Kidney (tissue), 14 donors: Measurements from ENCODE around the gene ALOX5AP. TPM values are rescaled to one million over a fixed set of nuclear protein-coding genes. Genes with fewer than 3 reads are reported as not detected.
A peak's percentile ranks its signal among the peaks of the same experiment; 100 is the strongest.

Source experiments
- DNase-seq, 5 donors: peaks; one replicate each; pipeline ENCODE4 v3.0.0-alpha.2; 2013 to 2020
- FAIRE-seq: peaks from 2 replicates; lab custom pipeline; 2012; peaks lifted over from hg19 to GRCh38; lab: Jason Lieb, UNC
- H3K27ac ChIP-seq, 2 donors: one replicate each; pipeline ENCODE4 v1.7.0; 2013; ENCODE audit warnings: low read depth in 2 of 2, low read length in 2 of 2, inconsistent platforms in 1 of 2
- H3K27me3 ChIP-seq: one replicate; pipeline ENCODE4 v1.7.1; 2013; ENCODE audit warnings: low read length, inconsistent platforms; ENCODE audit not compliant: control insufficient read depth, insufficient read depth
- H3K36me3 ChIP-seq, 3 donors: one replicate each; pipeline versions ENCODE4 v1.7.0 to v1.7.1; 2013; ENCODE audit warnings: low read length in 3 of 3, control low read depth in 1 of 3, inconsistent platforms in 1 of 3; ENCODE audit not compliant: insufficient read depth in 3 of 3, control insufficient read depth in 2 of 3
- H3K4me1 ChIP-seq, 3 donors: one replicate each; pipeline versions ENCODE4 v1.7.0 to v1.7.1; 2013; ENCODE audit warnings: low read length in 3 of 3, inconsistent platforms in 1 of 3, low read depth in 1 of 3; ENCODE audit not compliant: control insufficient read depth in 2 of 3, insufficient read depth in 2 of 3
- H3K4me3 ChIP-seq, 3 donors: one replicate each; pipeline versions ENCODE4 v1.7.0 to v1.8.1; 2013; ENCODE audit warnings: low read length in 3 of 3, control low read depth in 1 of 3, inconsistent platforms in 1 of 3
- H3K9ac ChIP-seq, 3 donors: one replicate each; pipeline versions ENCODE4 v1.7.0 to v1.7.1; 2013; ENCODE audit warnings: low read length in 3 of 3, control low read depth in 1 of 3, inconsistent platforms in 1 of 3
- H3K9me3 ChIP-seq, 3 donors: one replicate each; pipeline versions ENCODE4 v1.7.0 to v1.7.1; 2013; ENCODE audit warnings: low read length in 3 of 3, control low read depth in 1 of 3, inconsistent platforms in 1 of 3; ENCODE audit not compliant: control insufficient read depth in 2 of 3, insufficient read depth in 1 of 3
- CTCF ChIP-seq: IDR thresholded peaks from 3 replicates; pipeline ENCODE4 v1.5.1; 2012; ENCODE audit warnings: mild to moderate bottlenecking, moderate library complexity, borderline replicate concordance; ENCODE audit not compliant: insufficient read depth; ENCODE audit errors: extremely low read depth
- intact Hi-C: fragments of 100-400 bp; cut with DNase I; formaldehyde crosslinking; loops from one replicate; pipeline ENCODE4 v1.11.1; 2022
- polyA plus RNA-seq: library from polyadenylated mRNA; stranded (reverse); fragments of 350-450 nt; fragmentation: Illumina TruSeq; extraction: RNeasy Lipid Tissue Mini Kit (QIAGEN cat#74804); gene quantifications from one replicate; pipeline ENCODE4 v1.2.3, GENCODE V29; 2014; ENCODE audit warnings: low read depth, low replicate concordance; ENCODE audit not compliant: insufficient read depth
- total RNA-seq: library from RNA; stranded (reverse); fragmentation: NEBNext Ultra II Directional; extraction: Animal tissue kit (Norgen Biotek cat#: 25700); gene quantifications from one replicate; pipeline ENCODE4 v1.2.1, GENCODE V29; 2021
- donor health status: control.
- donor health status: control.
- donor health status: control.
- donor health status: control.
- donor health status: control.
- donor health status: DM: yes; HTN: yes; CAD: no.
- donor health status: Normal renal cell carcinoma (clear cell type).

Gene ALOX5AP
- total and polyA plus RNA-seq, 2 donors from 2014 or later = 15.4 to 25.0 TPM

DNA sequence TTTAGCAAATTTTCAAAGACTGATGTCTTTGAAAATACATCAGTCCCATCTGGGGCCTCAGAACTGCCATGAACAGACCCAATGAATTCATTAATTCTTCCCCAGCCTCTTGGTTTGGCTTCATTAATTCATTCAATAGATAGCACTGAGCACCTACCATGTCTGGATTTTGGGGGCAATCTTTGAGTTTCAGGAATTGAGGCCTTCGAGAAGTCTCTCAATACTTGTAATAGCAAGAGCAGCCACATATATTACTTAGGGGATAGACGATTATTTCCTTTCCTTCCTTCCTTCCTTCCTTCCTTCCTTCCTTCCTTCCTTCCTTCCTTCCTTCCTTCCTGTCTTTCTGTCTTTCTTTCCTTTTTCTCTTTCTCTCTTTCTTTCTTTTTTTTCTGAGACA, 64.8 kb downstream of the ALOX5AP start:
- H3K9me3 ChIP-seq = no peaks in the 10 kb centered on the region
- H3K4me1 ChIP-seq = peaks cover 6 to 26% (median 7%) of the 10 kb centered on the region in 3 donors
- H3K36me3 ChIP-seq = no peaks in the 10 kb centered on the region
- DNase-seq (no peak), FAIRE-seq (no peak)
- no peak for TF ChIP-seq CTCF
- no peak overlapping the region for H3K27ac ChIP-seq
- no peaks in the 10 kb centered on the region for H3K27me3 ChIP-seq
- H3K9ac ChIP-seq = no peak overlapping the region
- intact Hi-C loops = no loop called here
- no peak overlapping the region for H3K4me3 ChIP-seq

DNA sequence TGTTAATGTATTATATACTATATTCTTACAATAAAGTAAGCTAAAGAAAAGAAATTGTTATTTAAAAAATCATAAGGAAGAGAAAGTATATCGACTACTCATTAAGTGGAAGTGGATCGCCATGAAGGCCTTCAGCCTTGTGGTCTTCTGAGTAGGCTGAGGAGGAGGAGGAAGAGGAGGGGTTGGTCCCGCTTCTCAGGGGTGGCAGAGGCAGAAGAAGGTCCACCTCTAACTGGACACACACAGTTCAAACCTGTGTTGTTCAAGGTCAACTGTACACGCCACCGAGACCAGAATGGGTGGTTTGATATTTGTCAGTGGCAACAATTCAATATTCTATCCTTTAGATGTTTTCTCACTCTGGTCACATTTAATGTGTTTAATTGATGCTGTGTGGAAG, 67.2 kb downstream of the ALOX5AP start:
- no peak overlapping the region for H3K9ac ChIP-seq
- intact Hi-C loops = no loop called here
- H3K4me3 ChIP-seq = peak overlapping the region in 1 of 3 donors; percentile 72
- H3K4me1 ChIP-seq = peaks cover 3 to 11% (median 7%) of the 10 kb centered on the region in 3 donors
- H3K36me3 ChIP-seq = no peaks in the 10 kb centered on the region
- no peaks in the 10 kb centered on the region for H3K27me3 ChIP-seq
- DNase-seq = no peak
- TF ChIP-seq CTCF = no peak
- no peaks in the 10 kb centered on the region for H3K9me3 ChIP-seq
- FAIRE-seq = no peak
- no peak overlapping the region for H3K27ac ChIP-seq

- H3K27ac ChIP-seq = no peak overlapping the region
- no peaks in the 10 kb centered on the region for H3K36me3 ChIP-seq
- peak; percentile 84 for TF ChIP-seq CTCF
- peak; percentile 81 to 94 (median 85) for DNase-seq
- no peaks in the 10 kb centered on the region for H3K27me3 ChIP-seq
- peak overlapping the region; percentile 44 to 78 (median 72) for H3K4me3 ChIP-seq
- FAIRE-seq = no peak
- no peaks in the 10 kb centered on the region for H3K9me3 ChIP-seq
- intact Hi-C loops = no loop called here
- peak overlapping the region; percentile 17 to 74 (median 59) for H3K9ac ChIP-seq
- peaks cover 3 to 10% (median 7%) of the 10 kb centered on the region in 3 donors for H3K4me1 ChIP-seq
Measured at GRCh38 chr13:30802953-30803478, 67.7 kb downstream of the ALOX5AP start.

GRCh38 chr13:30803749-30804148, 68.4 kb downstream of the ALOX5AP start:
- intact Hi-C loops = no loop called here
- no peak for DNase-seq
- no peak for TF ChIP-seq CTCF
- H3K4me1 ChIP-seq = peaks cover 3 to 13% (median 7%) of the 10 kb centered on the region in 3 donors
- FAIRE-seq = no peak
- peak overlapping the region in 2 of 3 donors; percentile 72 to 78 for H3K4me3 ChIP-seq
- H3K27ac ChIP-seq = no peak overlapping the region
- no peaks in the 10 kb centered on the region for H3K27me3 ChIP-seq
- no peaks in the 10 kb centered on the region for H3K9me3 ChIP-seq
- no peaks in the 10 kb centered on the region for H3K36me3 ChIP-seq
- H3K9ac ChIP-seq = peak overlapping the region in 1 of 3 donors; percentile 59
